ENCODE data around the gene HELZ. TPM values are rescaled to one million over a fixed set of nuclear protein-coding genes. Genes with fewer than 3 reads are reported as not detected.

Gene HELZ
- total and polyA plus RNA-seq, 10 donors = 2.5 to 154 (median 88.7) TPM

DNA sequence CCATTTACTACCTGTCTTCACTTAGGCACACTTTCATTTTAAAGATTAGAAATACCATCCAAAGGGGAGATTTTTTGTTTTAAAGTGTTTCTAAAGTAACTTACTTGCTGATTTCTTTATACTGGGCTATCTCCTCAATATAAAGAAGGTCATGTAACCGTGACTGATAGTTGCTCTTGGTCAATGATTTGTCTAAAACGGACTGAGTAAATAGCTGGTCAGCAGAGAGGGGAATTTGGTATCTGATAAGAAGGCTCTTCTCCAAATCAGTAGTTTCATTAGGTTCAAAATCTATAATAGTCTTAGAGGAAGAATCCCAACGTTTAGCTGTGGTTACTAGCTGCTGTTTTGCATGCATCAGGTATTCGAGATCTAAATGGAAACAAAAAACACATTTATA, 66.4 kb downstream of the HELZ start:
- intact Hi-C loops (cut with DNase I; ENCODE audit: low total_unique reads) = no loop called here

DNA sequence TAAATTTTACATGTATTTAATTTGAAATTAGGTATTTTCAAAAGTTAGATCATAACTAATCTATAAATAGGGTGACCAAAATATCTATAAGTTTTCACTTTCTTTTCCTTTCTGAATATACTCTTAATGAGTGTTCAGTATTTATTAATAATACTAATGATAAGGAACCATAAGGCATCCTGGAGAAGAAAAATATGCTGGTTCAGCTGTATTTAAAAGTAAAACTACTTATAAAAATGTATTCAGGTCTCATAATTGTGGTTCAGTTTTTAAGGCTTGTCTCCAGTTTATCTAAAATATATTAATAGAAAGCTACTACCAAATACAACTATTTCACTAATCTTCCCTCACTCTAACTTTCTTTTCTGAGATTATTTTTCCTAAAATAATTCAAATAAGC, 67.3 kb downstream of the HELZ start:
- no peak overlapping the region for H3K27ac ChIP-seq
- no peak overlapping the region for H3K4me3 ChIP-seq
- DNase-seq = no peak
- intact Hi-C loops (cut with DNase I; ENCODE audit: low total_unique reads) = no loop called here
- no peaks in the 10 kb centered on the region for H3K9me3 ChIP-seq
- H3K36me3 ChIP-seq = peaks cover 0 to 96% (median 16%) of the 10 kb centered on the region in 6 donors
- peaks cover 0 to 8% (median 0%) of the 10 kb centered on the region in 6 donors for H3K4me1 ChIP-seq
- H3K27me3 ChIP-seq (replicated peaks in 1 of 7) = no peaks in the 10 kb centered on the region
- TF ChIP-seq POLR2AphosphoS5 (IDR thresholded peaks at IDR 0.05) (no peak), POLR2A (IDR thresholded peaks at IDR 0.05) (no peak)
- TF ChIP-seq, protein P1, sequence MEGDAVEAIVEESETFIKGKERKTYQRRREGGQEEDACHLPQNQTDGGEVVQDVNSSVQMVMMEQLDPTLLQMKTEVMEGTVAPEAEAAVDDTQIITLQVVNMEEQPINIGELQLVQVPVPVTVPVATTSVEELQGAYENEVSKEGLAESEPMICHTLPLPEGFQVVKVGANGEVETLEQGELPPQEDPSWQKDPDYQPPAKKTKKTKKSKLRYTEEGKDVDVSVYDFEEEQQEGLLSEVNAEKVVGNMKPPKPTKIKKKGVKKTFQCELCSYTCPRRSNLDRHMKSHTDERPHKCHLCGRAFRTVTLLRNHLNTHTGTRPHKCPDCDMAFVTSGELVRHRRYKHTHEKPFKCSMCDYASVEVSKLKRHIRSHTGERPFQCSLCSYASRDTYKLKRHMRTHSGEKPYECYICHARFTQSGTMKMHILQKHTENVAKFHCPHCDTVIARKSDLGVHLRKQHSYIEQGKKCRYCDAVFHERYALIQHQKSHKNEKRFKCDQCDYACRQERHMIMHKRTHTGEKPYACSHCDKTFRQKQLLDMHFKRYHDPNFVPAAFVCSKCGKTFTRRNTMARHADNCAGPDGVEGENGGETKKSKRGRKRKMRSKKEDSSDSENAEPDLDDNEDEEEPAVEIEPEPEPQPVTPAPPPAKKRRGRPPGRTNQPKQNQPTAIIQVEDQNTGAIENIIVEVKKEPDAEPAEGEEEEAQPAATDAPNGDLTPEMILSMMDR (IDR thresholded peaks at IDR 0.05 in 8 of 11, conservative IDR thresholded peaks at IDR 0.05 in 3 of 11) = no peak

More for the DNA sequence above, 66.4 kb downstream of the HELZ start:
- no peak for TF ChIP-seq POLR2A (IDR thresholded peaks at IDR 0.05)
- no peak for TF ChIP-seq POLR2AphosphoS5 (IDR thresholded peaks at IDR 0.05)
- TF ChIP-seq, protein P1 (IDR thresholded peaks at IDR 0.05 in 8 of 11, conservative IDR thresholded peaks at IDR 0.05 in 3 of 11) = no peak
- peaks cover 0 to 90% (median 15%) of the 10 kb centered on the region in 6 donors for H3K36me3 ChIP-seq
- WGBS, 5 donors = 88 to 92% (median 90%) methylated on average over 4 of the region's 4 CpGs
- no peak overlapping the region for H3K27ac ChIP-seq
- H3K4me1 ChIP-seq = peaks cover 0 to 15% (median 0%) of the 10 kb centered on the region in 6 donors
- no peaks in the 10 kb centered on the region for H3K9me3 ChIP-seq
- no peak for DNase-seq
- no peak overlapping the region for H3K4me3 ChIP-seq
- H3K27me3 ChIP-seq (replicated peaks in 1 of 7) = no peaks in the 10 kb centered on the region

GRCh38 chr17:67174190-67174589, 70.8 kb downstream of the HELZ start:
- Histone ChIP-seq H3K36me3 (peaks cover 0 to 92% (median 22%) of the 10 kb centered on the region in 6 donors), H3K27ac (no peak overlapping the region), H3K27me3 (replicated peaks in 1 of 7) (no peaks in the 10 kb centered on the region), H3K4me1 (peaks cover 0 to 16% (median 0%) of the 10 kb centered on the region in 6 donors), H3K4me3 (no peak overlapping the region), H3K9me3 (no peaks in the 10 kb centered on the region)
- no peak for DNase-seq
- intact Hi-C loops (cut with DNase I; ENCODE audit: low total_unique reads) = no loop called here
- TF ChIP-seq POLR2AphosphoS5 (IDR thresholded peaks at IDR 0.05) (no peak), POLR2A (IDR thresholded peaks at IDR 0.05) (no peak)
- TF ChIP-seq, protein P1 (IDR thresholded peaks at IDR 0.05 in 8 of 11, conservative IDR thresholded peaks at IDR 0.05 in 3 of 11) = no peak
- 96 to 100% (median 97%) methylated on average over 3 to 5 of the region's 5 CpGs for WGBS, 5 donors

DNA sequence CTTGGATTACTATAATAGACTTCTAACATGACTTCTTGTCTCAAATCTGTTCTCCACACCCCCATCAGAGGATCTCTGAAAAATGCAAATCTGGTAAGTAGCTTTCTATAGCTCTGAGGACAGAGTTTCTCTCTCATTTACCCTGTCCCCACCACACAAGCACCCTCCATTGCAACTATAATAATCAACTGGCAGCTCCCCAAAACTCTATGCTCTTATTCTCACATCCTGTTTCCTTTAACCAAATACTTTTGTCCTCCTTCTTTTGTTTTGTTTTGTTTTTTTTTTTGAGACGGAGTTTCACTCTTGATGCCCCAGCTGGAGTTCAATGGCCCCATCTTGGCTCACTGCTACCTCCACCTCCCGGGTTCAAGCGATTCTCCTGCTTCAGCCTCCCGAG, 73.4 kb downstream of the HELZ start:
- TF ChIP-seq, protein P1 (IDR thresholded peaks at IDR 0.05 in 8 of 11, conservative IDR thresholded peaks at IDR 0.05 in 3 of 11) = no peak
- no peak overlapping the region for H3K4me3 ChIP-seq
- no peaks in the 10 kb centered on the region for H3K9me3 ChIP-seq
- no peak overlapping the region for H3K27ac ChIP-seq
- H3K27me3 ChIP-seq (replicated peaks in 1 of 7) = no peaks in the 10 kb centered on the region
- no peak for DNase-seq
- H3K4me1 ChIP-seq = peaks cover 0 to 16% (median 0%) of the 10 kb centered on the region in 6 donors
- WGBS, 5 donors = 80 to 91% (median 88%) methylated on average over 4 of the region's 4 CpGs
- H3K36me3 ChIP-seq = peaks cover 0 to 93% (median 14%) of the 10 kb centered on the region in 6 donors
- intact Hi-C loops (cut with DNase I; ENCODE audit: low total_unique reads) = no loop called here
